SK-N-SH treated with all-trans-retinoic acid at 6 μM for 48 hours (cell line): ENCODE data around the gene ARHGAP15.

Experiments
- ATAC-seq: fragments of 200-7000 bp; cut with Tn5 transposase; 3 replicates; pipeline ENCODE4 v1.9.1; 2020; ENCODE audit warnings: mild to moderate bottlenecking, moderate library complexity
- ARNTL ChIP-seq: fragments of 450-650 bp; formaldehyde crosslinking; IDR thresholded peaks from 2 replicates; pipeline ENCODE4 v1.5.0; 2020; ENCODE audit warnings: low read depth, mild to moderate bottlenecking, moderate library complexity, borderline replicate concordance
- BACH2 ChIP-seq: fragments of 250-450 bp; sonication (Bioruptor Pico); IDR thresholded peaks from 2 replicates; pipeline ENCODE4 v1.9.0; 2021; ENCODE audit warnings: mild to moderate bottlenecking, borderline replicate concordance
- CSDC2 ChIP-seq: fragments of 250-450 bp; sonication (Bioruptor Pico); IDR thresholded peaks from 2 replicates; pipeline ENCODE4 v1.5.0; 2020; ENCODE audit warnings: mild to moderate bottlenecking, moderate library complexity
- ISL1 ChIP-seq: fragments of 250-450 bp; sonication (Bioruptor Pico); IDR thresholded peaks from 2 replicates; pipeline ENCODE4 v2.1.2; 2022; ENCODE audit warnings: mild to moderate bottlenecking, moderate library complexity
- OSR1 ChIP-seq: fragments of 250-450 bp; sonication (Bioruptor Pico); IDR thresholded peaks from 2 replicates; pipeline ENCODE4 v1.8.0; 2022; ENCODE audit warnings: moderate library complexity, mild to moderate bottlenecking, inconsistent platforms
- PATZ1 ChIP-seq: fragments of 250-450 bp; sonication (Bioruptor Pico); IDR thresholded peaks from 2 replicates; pipeline ENCODE4 v1.8.0; 2020; ENCODE audit warnings: mild to moderate bottlenecking, moderate library complexity, borderline replicate concordance
- POU6F1 ChIP-seq: fragments of 250-450 bp; sonication (Bioruptor Pico); IDR thresholded peaks from 2 replicates; pipeline ENCODE4 v1.8.0; 2021; ENCODE audit warnings: low read depth, mild to moderate bottlenecking, moderate library complexity, borderline replicate concordance
- PPARA ChIP-seq: fragments of 250-450 bp; sonication (Bioruptor Pico); IDR thresholded peaks from 2 replicates; pipeline ENCODE4 v1.5.0; 2020; ENCODE audit warnings: mild to moderate bottlenecking, borderline replicate concordance
- SNAI2 ChIP-seq: fragments of 250-450 bp; sonication (Bioruptor Pico); IDR thresholded peaks from 2 replicates; pipeline ENCODE4 v1.5.0; 2020; ENCODE audit warnings: mild to moderate bottlenecking, moderate library complexity
- TCF4 ChIP-seq: fragments of 250-450 bp; sonication (Bioruptor Pico); IDR thresholded peaks from 2 replicates; pipeline ENCODE4 v1.8.0; 2021; ENCODE audit warnings: mild to moderate bottlenecking, moderate library complexity, borderline replicate concordance
- TOX ChIP-seq: fragments of 250-450 bp; sonication (Bioruptor Pico); IDR thresholded peaks from 2 replicates; pipeline ENCODE4 v1.8.0; 2021; ENCODE audit warnings: mild to moderate bottlenecking, moderate library complexity, borderline replicate concordance
- ZFP3 ChIP-seq: fragments of 250-450 bp; sonication (Bioruptor Pico); IDR thresholded peaks from 2 replicates; pipeline ENCODE4 v1.5.0; 2020; ENCODE audit warnings: mild to moderate bottlenecking, moderate library complexity
- ZNF565 ChIP-seq: fragments of 450-650 bp; formaldehyde crosslinking; conservative IDR thresholded peaks from 2 replicates; pipeline ENCODE4 v1.5.0; 2020; ENCODE audit warnings: low read depth, mild to moderate bottlenecking, moderate library complexity
- ZNF8 ChIP-seq: fragments of 450-650 bp; formaldehyde crosslinking; IDR thresholded peaks from 2 replicates; pipeline ENCODE4 v1.5.0; 2020; ENCODE audit warnings: mild to moderate bottlenecking, moderate library complexity

ARHGAP15 gene

GRCh38 chr2:143726151-143726845 lies 597.1 kb downstream of the ARHGAP15 start (continued):
- TF ChIP-seq ZNF565 (CRISPR knock-in tag) (no peak), ZNF8 (CRISPR knock-in tag) (no peak), PATZ1 (no peak), BACH2 (CRISPR knock-in tag) (no peak), PPARA (CRISPR knock-in tag) (no peak), POU6F1 (CRISPR knock-in tag) (no peak), ARNTL (CRISPR knock-in tag) (no peak)

DNA sequence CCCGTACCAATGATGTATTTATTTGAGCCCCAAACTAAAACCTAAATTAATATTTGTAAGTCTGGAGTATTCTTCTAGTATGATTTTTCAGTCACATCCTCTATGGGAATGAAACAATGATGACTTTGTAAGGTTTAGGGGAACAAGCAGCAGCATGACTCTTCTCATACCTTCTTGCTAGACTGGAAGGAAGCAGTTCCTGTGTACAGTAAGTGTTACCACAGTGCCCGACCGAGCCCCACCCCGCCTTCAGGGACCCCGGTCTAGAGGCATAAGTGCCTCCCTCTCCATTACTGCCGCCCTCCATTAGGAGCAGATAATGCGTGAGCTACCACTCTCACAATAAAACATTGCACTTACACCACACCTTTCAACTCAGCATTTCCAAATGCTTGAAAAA lies 599.3 kb downstream of the ARHGAP15 start:
- ATAC-seq: no peak
- TF ChIP-seq PATZ1 (no peak), ZNF565 (CRISPR knock-in tag) (no peak), ARNTL (CRISPR knock-in tag) (no peak), POU6F1 (CRISPR knock-in tag) (no peak), SNAI2 (no peak)

DNA sequence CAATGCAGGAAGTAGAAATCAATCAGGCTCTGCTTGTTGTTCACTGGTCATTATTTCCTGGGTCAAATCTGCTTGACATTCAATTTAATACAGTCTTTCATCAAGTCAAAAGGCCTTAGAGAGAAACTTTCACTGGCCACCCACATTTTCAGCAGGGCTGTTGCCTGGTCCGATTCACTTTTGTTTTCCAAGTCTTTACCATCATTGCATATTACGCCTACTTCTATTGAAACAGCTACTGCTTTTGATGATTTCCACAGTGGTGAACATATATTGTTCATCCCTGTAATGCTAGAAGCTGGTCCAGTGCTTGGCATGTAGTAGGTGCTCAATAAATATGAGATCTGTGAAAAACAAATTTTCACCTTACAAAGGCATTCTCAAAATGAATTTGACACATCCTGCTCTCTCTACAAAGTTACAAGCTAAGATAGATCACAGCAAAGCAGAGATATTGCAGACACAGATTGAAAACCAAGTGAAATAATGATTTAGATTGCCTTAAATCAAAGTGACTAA lies 600.1 kb downstream of the ARHGAP15 start:
- ATAC-seq: no peak
- TF ChIP-seq TCF4 (CRISPR knock-in tag) (no peak), ISL1 (CRISPR knock-in tag) (no peak), CSDC2 (CRISPR knock-in tag) (no peak), ZNF565 (CRISPR knock-in tag) (no peak), OSR1 (CRISPR knock-in tag) (no peak), PATZ1 (no peak), ZNF8 (CRISPR knock-in tag) (no peak), ZFP3 (no peak), POU6F1 (CRISPR knock-in tag) (no peak), TOX (no peak)
